ENCODE data around the gene LPCAT1.
A peak's percentile ranks its signal among the peaks of the same experiment; 100 is the strongest.

The LPCAT1 gene

DNA sequence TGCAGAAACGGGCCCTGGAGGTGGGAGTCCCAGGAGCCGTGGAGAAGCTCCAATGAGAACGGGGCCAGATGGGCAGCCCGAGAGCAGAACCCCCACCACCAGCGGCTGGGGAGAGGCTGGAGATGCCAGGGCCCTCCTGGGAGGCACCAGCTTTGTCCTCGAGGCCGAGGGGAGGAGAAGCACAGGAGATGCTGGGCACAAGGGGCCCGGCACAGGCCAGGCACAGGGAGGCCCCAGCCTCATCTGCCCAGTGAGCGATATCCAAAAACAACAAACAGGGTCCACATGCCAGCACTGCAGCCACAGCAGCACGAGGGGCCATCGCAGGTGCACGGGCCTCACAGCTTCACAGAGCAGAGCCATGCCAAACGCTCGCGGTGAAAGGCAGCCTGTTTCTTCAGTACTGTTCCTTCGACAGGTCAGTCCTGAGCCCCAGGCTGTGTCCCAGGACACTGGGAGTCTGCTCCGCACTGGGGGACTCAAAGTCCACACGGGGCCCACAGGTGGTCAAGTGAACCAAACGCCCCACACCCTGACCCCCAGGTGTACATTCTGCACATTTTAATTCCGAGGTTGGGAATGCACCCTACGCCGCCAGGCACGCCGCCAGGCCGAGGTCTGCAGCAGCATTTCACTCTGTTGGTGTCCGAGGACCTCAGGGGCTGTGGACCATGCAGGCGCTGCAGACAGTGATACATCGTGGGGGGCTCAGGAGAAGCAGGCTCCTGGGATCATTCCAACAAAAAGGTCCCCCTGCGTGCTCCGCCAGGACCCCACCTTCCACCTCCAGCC lies 9.5 kb downstream of the LPCAT1 start:
- TF ChIP-seq, protein P1, sequence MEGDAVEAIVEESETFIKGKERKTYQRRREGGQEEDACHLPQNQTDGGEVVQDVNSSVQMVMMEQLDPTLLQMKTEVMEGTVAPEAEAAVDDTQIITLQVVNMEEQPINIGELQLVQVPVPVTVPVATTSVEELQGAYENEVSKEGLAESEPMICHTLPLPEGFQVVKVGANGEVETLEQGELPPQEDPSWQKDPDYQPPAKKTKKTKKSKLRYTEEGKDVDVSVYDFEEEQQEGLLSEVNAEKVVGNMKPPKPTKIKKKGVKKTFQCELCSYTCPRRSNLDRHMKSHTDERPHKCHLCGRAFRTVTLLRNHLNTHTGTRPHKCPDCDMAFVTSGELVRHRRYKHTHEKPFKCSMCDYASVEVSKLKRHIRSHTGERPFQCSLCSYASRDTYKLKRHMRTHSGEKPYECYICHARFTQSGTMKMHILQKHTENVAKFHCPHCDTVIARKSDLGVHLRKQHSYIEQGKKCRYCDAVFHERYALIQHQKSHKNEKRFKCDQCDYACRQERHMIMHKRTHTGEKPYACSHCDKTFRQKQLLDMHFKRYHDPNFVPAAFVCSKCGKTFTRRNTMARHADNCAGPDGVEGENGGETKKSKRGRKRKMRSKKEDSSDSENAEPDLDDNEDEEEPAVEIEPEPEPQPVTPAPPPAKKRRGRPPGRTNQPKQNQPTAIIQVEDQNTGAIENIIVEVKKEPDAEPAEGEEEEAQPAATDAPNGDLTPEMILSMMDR (IDR thresholded peaks at IDR 0.05; ENCODE audit: insufficient read depth, low read depth, low read length, missing control alignments), result no peak
- no peak overlapping the region for H3K4me3 ChIP-seq (ENCODE audit: low read depth, low read length)
- DNase-seq (ENCODE audit: low read depth), result no peak

DNA sequence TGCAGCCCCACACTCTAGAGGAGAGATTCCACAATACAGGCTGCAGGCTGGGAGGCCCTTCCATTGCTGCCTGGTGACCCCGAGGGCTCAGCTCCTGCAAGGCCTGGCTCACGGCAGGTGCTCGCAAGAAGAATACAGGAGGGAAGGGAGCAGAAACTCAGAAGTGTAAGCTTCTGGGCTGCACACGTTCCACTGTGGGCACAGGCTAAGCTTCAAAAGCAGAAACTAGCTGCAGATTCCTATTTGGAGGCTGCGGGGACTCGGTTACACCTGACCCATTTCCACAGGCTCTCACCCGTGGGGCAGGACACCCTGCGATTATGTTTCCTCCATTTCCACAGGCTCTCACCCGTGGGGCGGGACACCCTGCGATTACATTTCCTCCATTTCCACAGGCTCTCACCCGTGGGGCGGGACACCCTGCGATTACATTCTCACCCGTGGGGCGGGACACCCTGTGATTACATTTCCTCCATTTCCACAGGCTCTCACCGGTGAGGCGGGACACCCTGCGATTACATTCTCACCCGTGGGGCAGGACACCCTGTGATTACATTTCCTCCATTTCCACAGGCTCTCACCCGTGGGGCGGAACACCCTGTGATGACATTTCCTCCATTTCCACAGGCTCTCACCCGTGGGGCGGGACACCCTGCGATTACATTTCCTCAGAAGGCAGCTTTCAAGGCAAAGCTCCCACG lies 10.3 kb downstream of the LPCAT1 start:
- H3K4me3 ChIP-seq (ENCODE audit: low read depth, low read length), result no peak overlapping the region
- TF ChIP-seq, protein P1 (IDR thresholded peaks at IDR 0.05; ENCODE audit: insufficient read depth, low read depth, low read length, missing control alignments), result no peak
- DNase-seq (ENCODE audit: low read depth), result no peak

DNA sequence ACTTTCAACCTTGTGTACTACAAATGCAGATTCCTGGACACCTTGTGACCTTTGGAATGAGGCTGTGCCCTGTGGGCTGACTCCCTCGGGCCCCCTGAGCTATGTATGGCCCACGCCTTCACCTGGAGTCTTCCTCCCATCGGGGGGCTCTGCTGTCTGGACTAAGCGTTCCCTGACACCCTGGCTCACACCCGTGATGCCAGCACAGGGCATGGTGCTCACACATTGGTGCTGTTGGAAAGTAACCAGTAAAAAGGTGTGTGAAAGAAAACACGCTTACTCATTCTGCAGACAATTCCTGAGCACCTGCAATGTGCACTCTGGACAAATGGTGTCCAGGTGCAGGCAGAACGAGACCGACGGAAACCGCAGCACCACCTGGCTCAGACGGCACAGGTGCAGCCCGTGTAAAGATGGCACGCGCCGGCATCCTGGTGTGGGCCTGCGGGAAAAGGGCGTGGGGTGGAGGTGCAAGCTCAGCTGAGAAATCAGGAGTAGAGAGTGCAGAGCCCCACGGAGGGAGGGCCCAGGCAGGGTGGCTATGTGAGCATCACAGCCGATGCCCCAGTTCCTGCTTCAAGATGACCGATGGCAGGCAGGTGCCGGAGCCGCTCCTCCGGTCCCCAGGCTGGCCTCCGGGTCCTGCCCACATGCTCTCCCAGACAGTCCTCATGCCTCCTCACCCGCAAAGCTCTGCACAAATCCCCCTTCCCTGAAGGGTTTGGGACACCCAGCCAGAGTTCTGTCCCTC lies 11.0 kb downstream of the LPCAT1 start:
- no peak overlapping the region for H3K4me3 ChIP-seq (ENCODE audit: low read depth, low read length)
- TF ChIP-seq, protein P1 (IDR thresholded peaks at IDR 0.05; ENCODE audit: insufficient read depth, low read depth, low read length, missing control alignments), result no peak
- DNase-seq (ENCODE audit: low read depth), result no peak

DNA sequence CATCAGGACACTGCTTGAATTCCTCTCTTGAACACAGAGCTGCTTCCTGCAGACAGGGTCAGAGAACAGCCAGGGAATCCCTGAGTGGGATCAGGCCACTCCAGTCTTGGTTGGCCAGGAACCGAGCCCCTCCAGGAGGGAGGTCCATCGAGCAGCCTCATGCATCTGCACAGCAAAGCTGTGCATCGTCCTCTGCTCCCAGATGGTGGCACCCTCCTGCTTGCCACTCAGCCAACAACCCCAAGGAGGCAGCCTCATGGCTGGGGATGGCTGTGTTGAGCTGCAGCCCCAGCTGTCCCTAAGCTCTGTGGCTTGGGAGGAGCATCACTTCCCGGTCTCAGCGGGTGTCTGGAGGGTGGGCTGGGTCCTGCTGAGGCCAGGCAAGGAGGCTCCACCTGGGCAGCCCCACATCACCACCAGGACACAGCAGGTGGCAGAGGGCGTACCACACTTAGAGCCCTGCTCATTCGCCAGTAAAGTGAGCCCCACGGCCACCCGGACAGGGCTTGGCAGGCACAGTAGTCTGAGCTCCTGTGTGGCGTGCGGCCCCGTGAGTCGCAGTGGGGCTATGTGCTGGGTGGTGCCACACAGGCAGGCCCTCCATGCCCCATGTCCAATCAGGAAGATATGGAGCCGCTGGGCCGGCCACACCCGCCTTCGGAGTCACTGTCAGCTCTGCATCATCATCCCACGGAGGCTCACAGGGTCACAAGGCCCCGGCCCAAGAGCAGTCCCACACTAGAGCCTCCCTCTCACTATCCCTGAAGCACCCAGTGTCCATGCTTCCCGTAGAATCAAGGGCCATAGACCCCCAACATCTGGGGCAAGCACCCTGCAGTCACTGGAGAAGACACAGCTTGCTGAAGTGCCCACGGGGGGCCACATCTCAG lies 11.9 kb downstream of the LPCAT1 start:
- no peak overlapping the region for H3K4me3 ChIP-seq (ENCODE audit: low read depth, low read length)
- peak; percentile 47 for DNase-seq (ENCODE audit: low read depth)
- TF ChIP-seq, protein P1 (IDR thresholded peaks at IDR 0.05; ENCODE audit: insufficient read depth, low read depth, low read length, missing control alignments), result peak; percentile 33

DNA sequence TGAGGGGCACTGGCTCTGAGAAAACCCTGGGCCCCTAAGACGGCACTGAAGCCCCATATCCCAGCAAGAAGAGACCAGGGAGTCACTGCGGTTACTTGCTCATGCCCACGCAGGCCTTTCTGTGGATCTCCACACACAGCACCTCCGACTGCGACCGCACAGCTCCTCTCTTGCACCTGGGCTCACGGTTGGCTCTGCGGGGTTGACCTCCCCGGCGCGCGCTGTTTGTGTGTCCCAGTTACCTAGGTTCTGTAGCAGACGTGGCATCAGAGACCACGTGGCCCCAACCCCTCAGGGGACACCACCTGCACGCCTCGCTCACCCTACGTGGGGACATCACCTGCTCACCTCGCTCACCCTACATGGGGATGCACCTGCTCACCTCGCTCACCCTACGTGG lies 12.7 kb downstream of the LPCAT1 start:
- H3K4me3 ChIP-seq (ENCODE audit: low read depth, low read length), result no peak overlapping the region
- TF ChIP-seq, protein P1 (IDR thresholded peaks at IDR 0.05; ENCODE audit: insufficient read depth, low read depth, low read length, missing control alignments), result no peak
- no peak for DNase-seq (ENCODE audit: low read depth)

DNA sequence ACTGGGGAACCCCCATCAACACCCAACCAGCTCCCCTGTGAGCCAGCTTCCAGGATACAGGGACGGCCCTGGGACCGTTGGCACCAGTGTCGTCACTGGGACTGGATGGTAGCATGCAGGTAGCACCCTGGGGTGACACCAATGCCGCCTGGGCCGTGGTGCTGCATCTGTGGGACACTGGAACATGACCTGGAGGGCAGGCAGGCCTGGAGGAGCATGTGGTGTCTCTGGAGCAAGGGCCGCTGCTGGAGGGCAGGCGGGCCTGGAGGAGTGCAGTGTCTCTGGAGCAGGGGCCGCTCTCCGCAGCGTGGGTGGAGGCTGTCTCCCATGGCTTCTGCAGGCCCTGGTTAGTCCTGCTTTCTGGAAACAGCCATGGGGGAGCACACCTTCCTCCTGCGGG lies 13.1 kb downstream of the LPCAT1 start:
- TF ChIP-seq, protein P1 (IDR thresholded peaks at IDR 0.05; ENCODE audit: insufficient read depth, low read depth, low read length, missing control alignments), result no peak
- DNase-seq (ENCODE audit: low read depth), result no peak
- H3K4me3 ChIP-seq (ENCODE audit: low read depth, low read length), result no peak overlapping the region

Data from GM12865 (cell line).